ENCODE data around the gene TNS4. TPM values are rescaled to one million over a fixed set of nuclear protein-coding genes. Genes with fewer than 3 reads are reported as not detected.

Gene TNS4
- total RNA-seq, 1 donor from 2014 or later: not detected

DNA sequence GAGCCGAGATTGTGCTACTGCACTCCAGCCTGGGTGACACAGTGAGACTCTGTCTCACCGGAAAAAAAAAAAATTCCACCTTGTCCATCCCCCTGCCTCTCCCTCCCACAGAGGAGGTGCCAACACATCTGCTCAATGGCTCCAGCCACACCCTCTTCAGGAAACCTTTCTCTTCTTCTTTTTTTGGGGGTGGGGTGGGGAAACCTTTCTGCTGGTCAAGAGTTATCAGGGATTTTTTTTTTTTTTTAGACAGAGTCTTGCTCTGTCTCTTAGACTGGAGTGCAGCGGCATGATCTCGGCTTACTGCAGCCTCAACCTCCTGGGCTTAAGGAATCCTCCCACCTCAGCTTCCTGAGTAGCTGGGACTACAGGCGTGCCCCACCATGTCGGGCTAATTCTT lies 18.7 kb downstream of the TNS4 start:
- Mint-ChIP-seq H3K27ac (ENCODE audit: unreplicated experiment) (no peak overlapping the region), H3K4me1 (peaks cover 27% of the 10 kb centered on the region), H3K9me3 (no peaks in the 10 kb centered on the region), H3K36me3 (ENCODE audit: low read depth) (no peaks in the 10 kb centered on the region), H3K4me3 (no peak overlapping the region), H3K27me3 (ENCODE audit: low read depth) (peaks cover 6% of the 10 kb centered on the region)
- TF ChIP-seq, protein P1, sequence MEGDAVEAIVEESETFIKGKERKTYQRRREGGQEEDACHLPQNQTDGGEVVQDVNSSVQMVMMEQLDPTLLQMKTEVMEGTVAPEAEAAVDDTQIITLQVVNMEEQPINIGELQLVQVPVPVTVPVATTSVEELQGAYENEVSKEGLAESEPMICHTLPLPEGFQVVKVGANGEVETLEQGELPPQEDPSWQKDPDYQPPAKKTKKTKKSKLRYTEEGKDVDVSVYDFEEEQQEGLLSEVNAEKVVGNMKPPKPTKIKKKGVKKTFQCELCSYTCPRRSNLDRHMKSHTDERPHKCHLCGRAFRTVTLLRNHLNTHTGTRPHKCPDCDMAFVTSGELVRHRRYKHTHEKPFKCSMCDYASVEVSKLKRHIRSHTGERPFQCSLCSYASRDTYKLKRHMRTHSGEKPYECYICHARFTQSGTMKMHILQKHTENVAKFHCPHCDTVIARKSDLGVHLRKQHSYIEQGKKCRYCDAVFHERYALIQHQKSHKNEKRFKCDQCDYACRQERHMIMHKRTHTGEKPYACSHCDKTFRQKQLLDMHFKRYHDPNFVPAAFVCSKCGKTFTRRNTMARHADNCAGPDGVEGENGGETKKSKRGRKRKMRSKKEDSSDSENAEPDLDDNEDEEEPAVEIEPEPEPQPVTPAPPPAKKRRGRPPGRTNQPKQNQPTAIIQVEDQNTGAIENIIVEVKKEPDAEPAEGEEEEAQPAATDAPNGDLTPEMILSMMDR (conservative IDR thresholded peaks at IDR 0.05): no peak
- DNase-seq (ENCODE audit: low read depth, low spot score): no peak

DNA sequence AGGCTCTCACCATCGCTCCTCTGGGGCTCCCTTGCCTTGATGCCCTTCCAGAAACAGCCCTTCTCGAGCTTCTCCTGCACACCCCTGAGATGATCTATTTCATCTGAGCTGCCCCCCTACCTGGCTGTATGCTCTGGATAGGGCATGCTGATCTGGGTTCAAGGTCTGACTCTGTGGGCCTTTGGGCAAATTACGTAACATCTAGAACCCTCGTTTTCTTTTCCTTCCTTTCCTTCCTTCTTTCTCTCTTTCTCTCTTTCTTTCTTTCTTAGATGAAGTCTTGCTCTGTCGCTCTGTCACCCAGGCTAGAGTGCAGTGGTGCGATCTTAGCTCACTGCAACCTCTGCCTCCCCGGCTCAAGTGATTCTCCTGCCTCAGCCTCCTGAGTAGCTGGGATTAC lies 20.3 kb downstream of the TNS4 start:
- peaks cover 6% of the 10 kb centered on the region for H3K27me3 Mint-ChIP-seq (ENCODE audit: low read depth)
- TF ChIP-seq, protein P1 (conservative IDR thresholded peaks at IDR 0.05): no peak
- H3K9me3 Mint-ChIP-seq: no peaks in the 10 kb centered on the region
- H3K27ac Mint-ChIP-seq (ENCODE audit: unreplicated experiment): no peak overlapping the region
- H3K4me3 Mint-ChIP-seq: no peak overlapping the region
- H3K4me1 Mint-ChIP-seq: peaks cover 19% of the 10 kb centered on the region
- H3K36me3 Mint-ChIP-seq (ENCODE audit: low read depth): no peaks in the 10 kb centered on the region
- no peak for DNase-seq (ENCODE audit: low read depth, low spot score)

DNA sequence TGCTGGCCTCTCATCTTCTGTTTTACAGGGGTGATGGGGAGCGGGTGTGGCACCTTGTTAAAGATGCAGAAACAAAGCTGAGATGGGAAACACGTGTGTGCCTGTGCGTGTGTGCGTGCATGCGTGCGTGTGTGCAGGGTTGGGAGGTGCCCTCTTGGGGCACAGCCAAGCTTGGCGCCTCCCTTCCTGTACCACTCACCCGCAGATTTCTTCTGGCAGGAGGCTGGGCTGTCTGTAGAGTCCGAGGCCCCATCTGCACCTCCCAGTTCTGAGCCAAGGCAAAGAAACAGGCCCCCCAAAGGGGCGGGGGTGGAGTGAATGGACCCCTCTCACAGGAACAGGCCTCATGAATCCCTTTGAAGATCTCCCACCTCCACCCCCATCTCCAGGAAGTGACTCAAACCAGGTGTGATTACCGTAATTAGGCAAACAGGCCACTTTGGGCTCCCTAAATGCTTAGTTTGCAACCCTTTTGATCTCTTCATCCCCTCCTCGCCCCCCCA lies 20.9 kb downstream of the TNS4 start:
- no peak overlapping the region for H3K4me3 Mint-ChIP-seq
- TF ChIP-seq, protein P1 (conservative IDR thresholded peaks at IDR 0.05): no peak
- H3K36me3 Mint-ChIP-seq (ENCODE audit: low read depth): no peaks in the 10 kb centered on the region
- no peak for DNase-seq (ENCODE audit: low read depth, low spot score)
- peaks cover 4% of the 10 kb centered on the region for H3K27me3 Mint-ChIP-seq (ENCODE audit: low read depth)
- peaks cover 17% of the 10 kb centered on the region for H3K4me1 Mint-ChIP-seq
- H3K9me3 Mint-ChIP-seq: no peaks in the 10 kb centered on the region
- peak overlapping the region; percentile 27 for H3K27ac Mint-ChIP-seq (ENCODE audit: unreplicated experiment)

DNA sequence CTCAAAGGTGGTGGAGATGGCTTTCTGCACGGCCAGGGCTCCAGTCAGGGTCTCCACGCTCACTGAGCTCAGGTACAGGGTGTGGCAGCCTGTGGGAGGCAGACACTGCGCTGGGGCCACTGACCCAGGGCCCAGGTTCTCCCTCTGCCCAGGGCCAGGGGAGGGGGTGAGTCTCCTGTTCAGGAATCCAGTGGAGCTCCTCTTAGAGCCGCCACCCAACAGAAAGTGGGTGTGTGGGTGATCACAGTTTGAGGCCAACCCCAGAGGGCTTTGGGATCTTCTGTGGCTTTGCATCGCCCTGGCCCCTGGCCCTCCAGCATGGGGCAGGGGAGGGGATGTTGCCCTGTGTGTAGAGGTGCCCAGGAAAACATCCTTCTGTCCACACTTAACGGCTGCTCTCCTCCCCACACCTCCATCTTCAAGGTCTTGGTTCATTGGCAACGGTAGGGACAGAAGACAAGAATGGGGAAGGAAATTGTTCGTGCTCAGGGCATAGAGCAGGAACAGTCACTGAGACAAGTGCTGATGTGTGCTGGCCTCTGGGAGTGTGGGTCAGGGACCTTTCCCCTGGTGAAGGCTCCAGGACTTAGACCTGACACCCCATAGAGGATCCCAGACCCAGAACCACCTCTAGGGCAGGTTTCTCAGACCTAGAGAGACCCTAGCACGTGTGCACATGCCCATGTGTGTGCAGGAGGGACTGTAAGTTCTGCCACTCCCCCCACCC lies 21.5 kb downstream of the TNS4 start:
- TF ChIP-seq, protein P1 (conservative IDR thresholded peaks at IDR 0.05): no peak
- Mint-ChIP-seq H3K27ac (ENCODE audit: unreplicated experiment) (no peak overlapping the region), H3K4me1 (peaks cover 16% of the 10 kb centered on the region), H3K27me3 (ENCODE audit: low read depth) (peaks cover 2% of the 10 kb centered on the region), H3K9me3 (no peaks in the 10 kb centered on the region), H3K4me3 (no peak overlapping the region), H3K36me3 (ENCODE audit: low read depth) (no peaks in the 10 kb centered on the region)
- no peak for DNase-seq (ENCODE audit: low read depth, low spot score)

DNA sequence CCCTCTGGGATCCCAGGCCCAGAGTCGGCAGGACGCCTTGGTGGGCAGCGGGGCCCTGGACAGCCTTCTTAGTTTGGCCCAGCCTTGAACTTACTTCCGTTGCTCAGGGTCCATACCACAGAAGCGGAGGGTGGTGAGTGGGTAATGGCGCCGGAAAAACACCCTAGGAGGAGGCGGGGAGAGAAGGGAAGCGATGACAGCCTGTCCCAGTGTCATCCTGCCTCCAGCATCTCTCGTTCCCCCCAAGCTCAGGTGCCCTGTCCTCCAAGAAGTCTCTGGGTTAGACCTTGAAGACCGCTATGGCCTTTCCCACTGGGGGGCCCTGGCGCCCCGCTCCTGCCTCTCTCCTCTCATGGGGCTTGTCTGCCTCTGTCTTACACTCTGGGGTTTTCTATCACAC lies 22.9 kb downstream of the TNS4 start:
- no peak overlapping the region for H3K27ac Mint-ChIP-seq (ENCODE audit: unreplicated experiment)
- no peak for DNase-seq (ENCODE audit: low read depth, low spot score)
- peaks cover 2% of the 10 kb centered on the region for H3K27me3 Mint-ChIP-seq (ENCODE audit: low read depth)
- H3K36me3 Mint-ChIP-seq (ENCODE audit: low read depth): no peaks in the 10 kb centered on the region
- TF ChIP-seq, protein P1 (conservative IDR thresholded peaks at IDR 0.05): no peak
- peaks cover 5% of the 10 kb centered on the region for H3K4me1 Mint-ChIP-seq
- no peak overlapping the region for H3K4me3 Mint-ChIP-seq
- H3K9me3 Mint-ChIP-seq: no peaks in the 10 kb centered on the region
